Measurements from ENCODE around the gene SHISA5. TPM values are rescaled to one million over a fixed set of nuclear protein-coding genes. Genes with fewer than 3 reads are reported as not detected.
"Not testable (repeated sequence)": the region's sequence is repeated elsewhere in the genome, so short reads cannot be mapped to it uniquely, and the experiment has no call there.

The SHISA5 gene
- 100 to 1,000 TPM in 1 of 2 donors, 10 to 100 TPM in 1; 40.9 to 119 TPM for total RNA-seq
- polyA plus RNA-seq (ENCODE audit: insufficient read length in 2 of 2): 100 to 1,000 TPM; 120 to 123 TPM
- long read RNA-seq, donor 1, transcript SHISA5-201 (6 exons, 2,369 nt): minor isoform, 7 of 55 reads
- long read RNA-seq, donor 1, transcript SHISA5-216 (3 exons, 1,908 nt): minor isoform, 10 of 55 reads
- long read RNA-seq, donor 1, transcript SHISA5-206 (4 exons, 1,839 nt): major isoform, 35 of 55 reads
- long read RNA-seq, donor 1, partial matches to known transcripts: 0 of 55 reads
- long read RNA-seq, donor 1, other reads (novel, unspliced or antisense): 0 of 55 reads
- long read RNA-seq, donor 2, transcript SHISA5-206 (4 exons, 1,839 nt): major isoform, 18 of 34 reads
- long read RNA-seq, donor 2, transcript SHISA5-216 (3 exons, 1,908 nt): minor isoform, 12 of 34 reads
- long read RNA-seq, donor 2, partial matches to known transcripts: 0 of 34 reads
- long read RNA-seq, donor 2, other reads (novel, unspliced or antisense): 0 of 34 reads
- long read RNA-seq, donor 3, transcript SHISA5-206 (4 exons, 1,839 nt): major isoform, 11 of 36 reads
- long read RNA-seq, donor 3, transcript SHISA5-216 (3 exons, 1,908 nt): minor isoform, 10 of 36 reads
- long read RNA-seq, donor 3, partial matches to known transcripts: 12 of 36 reads
- long read RNA-seq, donor 3, other reads (novel, unspliced or antisense): 0 of 36 reads
- long read RNA-seq, donor 4, transcript SHISA5-206 (4 exons, 1,839 nt): major isoform, 46 of 64 reads
- long read RNA-seq, donor 4, transcript SHISA5-201 (6 exons, 2,369 nt): minor isoform, 6 of 64 reads
- long read RNA-seq, donor 4, transcript SHISA5-216 (3 exons, 1,908 nt): minor isoform, 11 of 64 reads
- long read RNA-seq, donor 4, partial matches to known transcripts: 0 of 64 reads
- long read RNA-seq, donor 4, other reads (novel, unspliced or antisense): 0 of 64 reads

- 2% methylated on average over 61 of the region's 66 CpGs for WGBS (ENCODE audit: insufficient coverage)
- peaks cover 27% of the 10 kb centered on the region for H3K4me1 ChIP-seq (ENCODE audit: control insufficient read depth, insufficient read depth, low read length)
- peak within 1 kb of the TSS; percentile 56 for H3K4me3 ChIP-seq (ENCODE audit: low read depth, low read length)
- H3K9me3 ChIP-seq (ENCODE audit: control insufficient read depth, insufficient read depth, low read length): no peaks in the 10 kb centered on the region
- DNase-seq (ENCODE audit: low read depth in 4 of 6, low spot score in 6 of 6): peak in 3 of 6 donors; percentile 20 to 79 (median 61)
- peaks cover 7% of the 10 kb centered on the region for H3K36me3 ChIP-seq (ENCODE audit: control insufficient read depth, insufficient read depth, low read length)
- peak within 1 kb of the TSS; percentile 72 for H3K27ac ChIP-seq (ENCODE audit: low read depth, low read length)
- no peaks in the 10 kb centered on the region for H3K27me3 ChIP-seq (ENCODE audit: control insufficient read depth, insufficient read depth, low read length)
These were observed at the start of gene SHISA5 for GRCh38 chr3:48504051-48504946. TSS of gene SHISA5 (minus strand) at chr3:48504174. CDS start at chr3:48504094, 80 bp downstream.

GRCh38 chr3:48553361-48553760, 49.4 kb upstream of the SHISA5 start:
- WGBS (ENCODE audit: insufficient coverage): 96% methylated on average over 2 of the region's 5 CpGs
- Histone ChIP-seq H3K4me1 (ENCODE audit: control insufficient read depth, insufficient read depth, low read length) (peaks cover 32% of the 10 kb centered on the region), H3K36me3 (ENCODE audit: control insufficient read depth, insufficient read depth, low read length) (peaks cover 34% of the 10 kb centered on the region), H3K9me3 (ENCODE audit: control insufficient read depth, insufficient read depth, low read length) (no peaks in the 10 kb centered on the region), H3K27ac (ENCODE audit: low read depth, low read length) (no peak overlapping the region), H3K27me3 (ENCODE audit: control insufficient read depth, insufficient read depth, low read length) (no peaks in the 10 kb centered on the region), H3K4me3 (ENCODE audit: low read depth, low read length) (no peak overlapping the region)
- DNase-seq (ENCODE audit: low read depth in 4 of 6, low spot score in 6 of 6): no peak

GRCh38 chr3:48552111-48552951, 48.4 kb upstream of the SHISA5 start:
- H3K27ac ChIP-seq (ENCODE audit: low read depth, low read length): no peak overlapping the region
- H3K4me1 ChIP-seq (ENCODE audit: control insufficient read depth, insufficient read depth, low read length): peaks cover 23% of the 10 kb centered on the region
- 81% methylated on average over 13 of the region's 14 CpGs for WGBS (ENCODE audit: insufficient coverage)
- no peaks in the 10 kb centered on the region for H3K9me3 ChIP-seq (ENCODE audit: control insufficient read depth, insufficient read depth, low read length)
- peaks cover 43% of the 10 kb centered on the region for H3K36me3 ChIP-seq (ENCODE audit: control insufficient read depth, insufficient read depth, low read length)
- H3K4me3 ChIP-seq (ENCODE audit: low read depth, low read length): no peak overlapping the region
- no peaks in the 10 kb centered on the region for H3K27me3 ChIP-seq (ENCODE audit: control insufficient read depth, insufficient read depth, low read length)
- DNase-seq (ENCODE audit: low read depth in 4 of 6, low spot score in 6 of 6): no peak

- not testable (repeated sequence) for H3K27me3 ChIP-seq (ENCODE audit: control insufficient read depth, insufficient read depth, low read length)
These were observed 47.7 kb upstream of the SHISA5 start for GRCh38 chr3:48551651-48552050.

GRCh38 chr3:48548729-48549705, 45.0 kb upstream of the SHISA5 start:
- H3K27ac ChIP-seq (ENCODE audit: low read depth, low read length): no peak overlapping the region
- WGBS (ENCODE audit: insufficient coverage): 62% methylated on average over 9 of the region's 10 CpGs
- peak in 5 of 6 donors; percentile 33 to 84 (median 38) for DNase-seq (ENCODE audit: low read depth in 4 of 6, low spot score in 6 of 6)
- H3K4me3 ChIP-seq (ENCODE audit: low read depth, low read length): no peak overlapping the region
- H3K27me3 ChIP-seq (ENCODE audit: control insufficient read depth, insufficient read depth, low read length): no peaks in the 10 kb centered on the region
- no peaks in the 10 kb centered on the region for H3K9me3 ChIP-seq (ENCODE audit: control insufficient read depth, insufficient read depth, low read length)
- peaks cover 56% of the 10 kb centered on the region for H3K36me3 ChIP-seq (ENCODE audit: control insufficient read depth, insufficient read depth, low read length)
- H3K4me1 ChIP-seq (ENCODE audit: control insufficient read depth, insufficient read depth, low read length): peaks cover 5% of the 10 kb centered on the region

More at GRCh38 chr3:48551651-48552050, 47.7 kb upstream of the SHISA5 start:
- not testable (repeated sequence) for H3K4me3 ChIP-seq (ENCODE audit: low read depth, low read length); H3K27ac ChIP-seq (ENCODE audit: low read depth, low read length); DNase-seq (ENCODE audit: low read depth in 4 of 6, low spot score in 6 of 6); H3K9me3 ChIP-seq (ENCODE audit: control insufficient read depth, insufficient read depth, low read length)
- H3K36me3 ChIP-seq (ENCODE audit: control insufficient read depth, insufficient read depth, low read length): peaks cover 49% of the 10 kb centered on the region
- peaks cover 19% of the 10 kb centered on the region for H3K4me1 ChIP-seq (ENCODE audit: control insufficient read depth, insufficient read depth, low read length)
- 94% methylated on average over 5 of the region's 7 CpGs for WGBS (ENCODE audit: insufficient coverage)

- WGBS (ENCODE audit: insufficient coverage): 88% methylated on average over 1 of the region's 5 CpGs
- Histone ChIP-seq H3K27ac (ENCODE audit: low read depth, low read length) (no peak overlapping the region), H3K4me1 (ENCODE audit: control insufficient read depth, insufficient read depth, low read length) (peaks cover 5% of the 10 kb centered on the region), H3K36me3 (ENCODE audit: control insufficient read depth, insufficient read depth, low read length) (peaks cover 61% of the 10 kb centered on the region), H3K9me3 (ENCODE audit: control insufficient read depth, insufficient read depth, low read length) (no peaks in the 10 kb centered on the region), H3K4me3 (ENCODE audit: low read depth, low read length) (no peak overlapping the region), H3K27me3 (ENCODE audit: control insufficient read depth, insufficient read depth, low read length) (no peaks in the 10 kb centered on the region)
- DNase-seq (ENCODE audit: low read depth in 4 of 6, low spot score in 6 of 6): no peak
These were observed 44.2 kb upstream of the SHISA5 start for GRCh38 chr3:48548126-48548525.

- Histone ChIP-seq H3K27ac (ENCODE audit: low read depth, low read length) (no peak overlapping the region), H3K4me3 (ENCODE audit: low read depth, low read length) (no peak overlapping the region), H3K9me3 (ENCODE audit: control insufficient read depth, insufficient read depth, low read length) (no peaks in the 10 kb centered on the region), H3K36me3 (ENCODE audit: control insufficient read depth, insufficient read depth, low read length) (peaks cover 57% of the 10 kb centered on the region), H3K27me3 (ENCODE audit: control insufficient read depth, insufficient read depth, low read length) (no peaks in the 10 kb centered on the region), H3K4me1 (ENCODE audit: control insufficient read depth, insufficient read depth, low read length) (peaks cover 5% of the 10 kb centered on the region)
- 95% methylated on average over 3 of the region's 4 CpGs for WGBS (ENCODE audit: insufficient coverage)
- DNase-seq (ENCODE audit: low read depth in 4 of 6, low spot score in 6 of 6): no peak
These were observed 42.3 kb upstream of the SHISA5 start for GRCh38 chr3:48546203-48546829.

All from spinal cord (tissue), 10 donors.